Effector memory CD8-positive, alpha-beta T cell (primary cell): ENCODE measurements around the gene CADM3.

Experiments
- ATAC-seq: fragments of 150-1000 bp; cut with Tn5 transposase; replicated peaks from 2 replicates; pipeline ENCODE4 v1.10.0; 2021; ENCODE audit warnings: mild to moderate bottlenecking, moderate library complexity
- DNase-seq, 3 experiments: peaks; one replicate each; pipeline ENCODE4 v3.0.0; 2021
- H3K27ac Mint-ChIP-seq, 2 donors: one replicate each; pipeline ENCODE4 v1.8.0; 2022; ENCODE audit warnings: mild to moderate bottlenecking in 2 of 2, mixed read lengths in 2 of 2, moderate library complexity in 2 of 2
- H3K27me3 Mint-ChIP-seq, 2 donors: one replicate each; pipeline ENCODE4 v1.8.0; 2022; ENCODE audit warnings: mixed read lengths in 2 of 2
- H3K36me3 Mint-ChIP-seq: one replicate; pipeline ENCODE4 v1.8.0; 2022; ENCODE audit warnings: mild to moderate bottlenecking, moderate library complexity, mixed read lengths; ENCODE audit not compliant: insufficient read depth
- H3K4me1 Mint-ChIP-seq, 2 donors: one replicate each; pipeline ENCODE4 v1.8.0; 2022; ENCODE audit warnings: low read depth in 2 of 2, mixed read lengths in 2 of 2
- H3K4me3 Mint-ChIP-seq, 2 donors: one replicate each; pipeline ENCODE4 v1.8.0; 2022; ENCODE audit warnings: mild to moderate bottlenecking in 2 of 2, mixed read lengths in 2 of 2, moderate library complexity in 2 of 2
- H3K9me3 Mint-ChIP-seq, 2 donors: one replicate each; pipeline ENCODE4 v1.8.0; 2022; ENCODE audit warnings: mixed read lengths in 2 of 2

The CADM3 gene

DNA sequence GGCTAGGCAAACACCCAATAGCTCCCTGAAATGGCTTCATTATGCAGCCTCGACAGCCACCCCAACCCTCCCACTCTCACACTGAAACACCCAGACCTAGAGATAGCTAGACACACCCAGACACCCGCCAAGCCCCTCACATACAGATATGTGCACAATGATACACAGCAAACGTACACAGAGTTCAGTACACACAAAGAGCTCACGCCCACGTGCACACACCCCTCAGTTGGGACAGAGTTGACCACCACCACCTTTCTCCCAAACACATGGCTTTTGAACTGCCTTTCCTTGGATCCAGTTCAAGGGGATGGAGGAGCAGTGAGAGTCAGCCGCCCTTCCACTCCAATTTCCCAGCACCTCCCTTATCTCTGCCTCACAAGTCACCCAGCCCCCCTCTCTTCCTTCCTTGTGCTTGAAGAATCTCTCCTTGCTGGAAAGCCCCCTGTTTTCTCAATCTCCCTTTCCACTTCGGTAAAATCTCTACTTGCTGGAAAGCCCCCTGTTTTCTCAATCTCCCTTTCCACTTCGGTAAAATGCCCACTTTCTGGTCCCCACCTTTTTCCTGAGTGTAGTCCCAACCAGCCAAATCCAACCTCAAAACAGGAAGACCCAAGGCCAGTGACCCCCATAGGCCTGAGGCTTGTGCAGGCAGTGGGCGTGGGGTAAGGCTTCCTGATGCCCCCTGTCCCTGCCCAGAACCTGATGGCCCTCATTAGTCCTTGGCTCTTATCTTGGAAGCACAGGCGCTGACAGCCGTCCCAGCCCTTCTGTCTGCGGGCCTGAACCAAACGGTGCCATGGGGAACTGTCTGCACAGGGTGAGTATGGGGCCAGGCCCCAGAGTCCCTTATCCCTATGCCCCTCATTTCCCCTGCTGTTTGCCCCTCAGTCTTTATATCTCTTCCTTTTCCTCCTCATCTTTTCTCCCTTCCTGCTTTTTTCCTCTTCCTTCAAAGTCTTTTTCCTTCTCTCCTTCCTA is 33.0 kb downstream of the CADM3 start, which contains the start of gene ACKR1:
TSS of gene ACKR1 (plus strand) at position 715 of the 981 bp plus-strand sequence. CDS start at position 800, 85 bp downstream.
- H3K27ac Mint-ChIP-seq = no peak within 1 kb of the TSS
- H3K36me3 Mint-ChIP-seq = no peaks in the 10 kb centered on the region
- no peaks in the 10 kb centered on the region for H3K9me3 Mint-ChIP-seq
- H3K27me3 Mint-ChIP-seq = peaks cover 90 to 100% of the 10 kb centered on the region in 2 donors
- H3K4me3 Mint-ChIP-seq = no peak within 1 kb of the TSS
- DNase-seq (no peak), ATAC-seq (no peak)
- H3K4me1 Mint-ChIP-seq = no peaks in the 10 kb centered on the region

- H3K27ac Mint-ChIP-seq = no peak overlapping the region
- DNase-seq (no peak), ATAC-seq (no peak)
- H3K4me1 Mint-ChIP-seq = no peaks in the 10 kb centered on the region
- peaks cover 87 to 100% of the 10 kb centered on the region in 2 donors for H3K27me3 Mint-ChIP-seq
- H3K4me3 Mint-ChIP-seq = no peak overlapping the region
- no peaks in the 10 kb centered on the region for H3K9me3 Mint-ChIP-seq
- no peaks in the 10 kb centered on the region for H3K36me3 Mint-ChIP-seq
These were observed 33.8 kb downstream of the CADM3 start for GRCh38 chr1:159205225-159205624.

GRCh38 chr1:159206110-159206509 is 34.7 kb downstream of the CADM3 start:
- Mint-ChIP-seq H3K4me3 (no peak overlapping the region), H3K4me1 (no peaks in the 10 kb centered on the region), H3K27me3 (peaks cover 89 to 99% of the 10 kb centered on the region in 2 donors), H3K36me3 (no peaks in the 10 kb centered on the region), H3K27ac (no peak overlapping the region), H3K9me3 (no peaks in the 10 kb centered on the region)
- no peak for DNase-seq
- ATAC-seq = no peak

DNA sequence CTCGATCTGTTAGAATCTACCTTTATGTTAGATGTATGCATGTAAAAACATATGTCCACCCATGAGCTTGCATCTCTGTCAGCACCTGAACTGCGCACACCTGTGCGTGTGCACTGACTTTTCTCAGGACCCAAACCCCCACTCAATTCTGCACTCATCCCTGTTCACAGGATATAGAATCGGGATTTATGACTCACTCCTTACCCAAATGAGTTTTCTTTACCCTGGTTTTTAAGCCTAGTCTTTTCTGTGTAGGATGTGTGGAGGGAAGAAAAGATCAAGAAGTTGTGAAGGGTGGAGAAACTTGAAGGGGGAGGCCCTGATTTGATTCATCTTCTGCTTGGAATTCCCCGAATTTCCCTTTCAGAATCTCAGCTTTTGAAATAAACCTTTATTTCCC is 35.7 kb downstream of the CADM3 start:
- H3K27me3 Mint-ChIP-seq = peaks cover 89 to 99% of the 10 kb centered on the region in 2 donors

DNA sequence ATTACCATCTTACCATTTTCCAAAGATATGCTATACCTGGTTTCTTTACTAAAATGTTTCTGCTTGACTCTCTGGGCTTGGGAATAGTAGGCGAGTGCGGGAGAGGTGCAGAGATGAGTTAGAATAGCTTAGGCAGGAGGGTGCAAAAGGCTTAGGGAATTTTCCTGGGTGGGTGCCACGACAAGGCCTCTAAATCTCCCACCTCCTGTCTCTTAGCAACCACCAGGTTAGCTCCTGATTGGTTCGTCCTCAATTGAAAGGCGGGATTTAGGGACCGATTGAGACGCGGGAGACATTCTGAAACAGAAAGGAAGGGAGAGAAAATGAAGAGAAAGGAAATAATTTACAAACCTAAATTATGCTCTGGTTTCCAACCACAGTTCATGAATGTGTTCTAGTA is 36.4 kb downstream of the CADM3 start:
- ATAC-seq (no peak), DNase-seq (no peak)
- H3K4me3 Mint-ChIP-seq = no peak overlapping the region
- H3K36me3 Mint-ChIP-seq = no peaks in the 10 kb centered on the region
- H3K27ac Mint-ChIP-seq = no peak overlapping the region
- no peaks in the 10 kb centered on the region for H3K4me1 Mint-ChIP-seq
- H3K9me3 Mint-ChIP-seq = no peaks in the 10 kb centered on the region
- H3K27me3 Mint-ChIP-seq = peaks cover 88 to 99% of the 10 kb centered on the region in 2 donors

More for the DNA sequence above, 35.7 kb downstream of the CADM3 start:
- no peaks in the 10 kb centered on the region for H3K9me3 Mint-ChIP-seq
- H3K36me3 Mint-ChIP-seq = no peaks in the 10 kb centered on the region
- no peak overlapping the region for H3K4me3 Mint-ChIP-seq
- H3K27ac Mint-ChIP-seq = no peak overlapping the region
- no peak for DNase-seq
- no peak for ATAC-seq
- no peaks in the 10 kb centered on the region for H3K4me1 Mint-ChIP-seq

DNA sequence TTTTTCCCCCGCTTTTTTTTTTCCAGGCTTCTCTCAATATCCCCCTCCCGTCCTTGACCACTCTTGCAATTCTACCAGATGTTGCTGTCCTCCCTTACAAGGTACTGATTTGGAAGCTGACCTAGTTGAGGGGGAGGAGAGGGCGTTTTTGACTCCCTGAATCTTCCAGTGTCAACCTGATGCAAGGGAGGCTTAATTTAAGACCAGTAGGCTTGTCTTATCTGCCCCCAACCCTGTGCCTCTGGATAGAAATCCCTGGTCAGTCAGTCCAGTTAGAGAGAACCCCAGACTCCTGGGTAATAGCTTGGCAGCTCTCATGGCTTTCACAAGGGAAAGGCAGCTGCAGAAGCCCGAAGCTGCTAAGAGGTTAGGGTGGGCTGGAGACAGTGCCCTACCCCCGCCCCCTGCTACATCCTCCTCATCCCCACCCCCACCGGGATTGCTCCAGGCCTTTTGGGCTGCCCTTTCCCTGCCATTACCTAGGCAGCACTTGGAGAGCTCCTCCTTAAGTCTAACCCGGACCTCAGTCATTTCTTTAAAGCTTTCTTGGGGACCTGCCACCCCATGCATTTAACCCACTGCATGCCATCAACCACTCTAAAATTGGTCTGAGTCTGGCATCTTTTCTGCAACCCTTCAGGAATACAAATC is 36.9 kb downstream of the CADM3 start:
- H3K36me3 Mint-ChIP-seq = no peaks in the 10 kb centered on the region
- DNase-seq = no peak
- H3K27ac Mint-ChIP-seq = no peak overlapping the region
- H3K4me1 Mint-ChIP-seq = no peaks in the 10 kb centered on the region
- H3K27me3 Mint-ChIP-seq = peaks cover 87 to 99% of the 10 kb centered on the region in 2 donors
- no peak for ATAC-seq
- no peak overlapping the region for H3K4me3 Mint-ChIP-seq
- no peaks in the 10 kb centered on the region for H3K9me3 Mint-ChIP-seq

DNA sequence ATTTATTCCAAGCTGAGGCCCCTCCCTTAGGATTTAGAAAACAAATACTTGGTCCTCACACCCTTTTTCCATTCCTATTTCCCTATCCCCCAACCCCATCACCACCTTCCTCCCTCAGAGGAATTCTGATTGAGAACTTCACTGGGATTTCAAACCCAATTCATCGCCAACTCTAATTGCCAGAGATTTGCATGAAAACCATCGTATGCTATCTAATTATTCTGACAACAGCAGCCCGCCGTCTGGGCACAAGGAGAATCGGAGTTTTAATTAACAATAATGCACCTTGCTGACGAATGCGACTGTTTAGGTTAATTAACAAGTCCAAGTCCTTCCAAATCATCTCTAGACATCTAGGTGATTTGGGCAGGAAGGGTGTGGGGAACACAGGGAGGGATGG is 37.6 kb downstream of the CADM3 start:
- Mint-ChIP-seq H3K27me3 (peaks cover 91 to 95% of the 10 kb centered on the region in 2 donors), H3K27ac (no peak overlapping the region), H3K4me1 (no peaks in the 10 kb centered on the region), H3K36me3 (no peaks in the 10 kb centered on the region), H3K4me3 (no peak overlapping the region), H3K9me3 (no peaks in the 10 kb centered on the region)
- DNase-seq = no peak
- no peak for ATAC-seq

DNA sequence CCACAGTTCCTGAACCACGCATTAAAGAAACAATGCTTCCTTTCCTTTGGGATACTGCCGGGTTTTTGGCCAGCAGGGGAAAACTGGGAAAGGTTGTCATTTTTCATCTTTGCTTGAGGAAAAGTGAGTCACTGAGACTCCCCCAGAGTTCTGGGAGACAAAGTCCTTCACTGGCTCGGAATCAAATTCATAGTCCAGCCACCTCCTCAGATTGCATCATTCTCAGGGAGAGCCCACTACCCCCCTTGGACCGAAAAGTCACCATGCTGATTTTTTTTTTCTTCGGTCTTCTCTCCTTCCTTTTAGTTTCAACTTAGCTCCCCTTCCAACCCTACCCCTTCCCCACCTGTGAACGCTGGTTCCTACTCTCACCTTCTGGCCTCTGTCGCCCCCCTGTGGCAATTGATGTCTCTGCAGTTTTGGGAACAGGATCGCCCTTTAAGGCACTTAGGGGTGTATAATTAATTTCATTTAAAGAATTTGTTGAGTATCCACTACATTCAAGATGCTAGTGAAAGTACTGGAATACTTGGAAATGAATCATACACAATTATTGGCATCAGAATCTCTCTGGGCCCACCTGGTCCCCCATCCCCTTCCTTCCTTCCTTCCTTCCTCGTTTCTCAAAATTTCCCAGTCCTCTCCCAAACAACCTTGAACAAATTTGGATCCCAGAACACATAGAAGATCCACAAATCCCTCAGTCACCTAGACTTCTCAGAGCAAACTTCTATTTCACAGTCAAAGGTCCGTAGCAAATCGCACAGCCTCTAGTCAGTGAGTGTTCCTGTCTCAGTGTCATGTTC is 40.1 kb downstream of the CADM3 start:
- no peak overlapping the region for H3K27ac Mint-ChIP-seq
- ATAC-seq (no peak), DNase-seq (peak; percentile 33 to 45 (median 33))
- no peaks in the 10 kb centered on the region for H3K36me3 Mint-ChIP-seq
- H3K4me3 Mint-ChIP-seq = no peak overlapping the region
- H3K9me3 Mint-ChIP-seq = no peaks in the 10 kb centered on the region
- no peaks in the 10 kb centered on the region for H3K4me1 Mint-ChIP-seq
- H3K27me3 Mint-ChIP-seq = peaks cover 88 to 93% of the 10 kb centered on the region in 2 donors

DNA sequence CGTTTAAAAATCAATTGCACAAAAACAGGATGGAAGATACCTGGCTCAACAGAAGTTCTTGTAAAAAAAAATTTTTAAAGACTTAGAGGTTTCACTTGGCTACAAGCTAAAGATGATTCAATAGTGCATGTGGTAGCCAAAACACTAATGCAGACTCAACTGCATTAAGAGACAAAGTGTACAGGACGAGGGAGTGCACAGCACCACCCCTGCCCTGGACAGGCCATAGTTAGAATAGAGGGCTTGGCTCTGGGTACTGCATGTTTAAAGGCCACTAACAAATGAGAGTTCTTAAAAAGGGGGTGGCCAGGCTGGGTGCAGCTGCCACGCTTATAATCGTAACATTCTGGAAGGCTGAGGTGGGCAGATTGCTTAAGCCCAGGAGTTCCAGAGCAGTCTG is 41.2 kb downstream of the CADM3 start:
- ATAC-seq (no peak), DNase-seq (no peak)
- no peaks in the 10 kb centered on the region for H3K36me3 Mint-ChIP-seq
- H3K27me3 Mint-ChIP-seq = peaks cover 88 to 93% of the 10 kb centered on the region in 2 donors
- no peak overlapping the region for H3K27ac Mint-ChIP-seq
- no peaks in the 10 kb centered on the region for H3K9me3 Mint-ChIP-seq
- H3K4me3 Mint-ChIP-seq = no peak overlapping the region
- no peaks in the 10 kb centered on the region for H3K4me1 Mint-ChIP-seq

DNA sequence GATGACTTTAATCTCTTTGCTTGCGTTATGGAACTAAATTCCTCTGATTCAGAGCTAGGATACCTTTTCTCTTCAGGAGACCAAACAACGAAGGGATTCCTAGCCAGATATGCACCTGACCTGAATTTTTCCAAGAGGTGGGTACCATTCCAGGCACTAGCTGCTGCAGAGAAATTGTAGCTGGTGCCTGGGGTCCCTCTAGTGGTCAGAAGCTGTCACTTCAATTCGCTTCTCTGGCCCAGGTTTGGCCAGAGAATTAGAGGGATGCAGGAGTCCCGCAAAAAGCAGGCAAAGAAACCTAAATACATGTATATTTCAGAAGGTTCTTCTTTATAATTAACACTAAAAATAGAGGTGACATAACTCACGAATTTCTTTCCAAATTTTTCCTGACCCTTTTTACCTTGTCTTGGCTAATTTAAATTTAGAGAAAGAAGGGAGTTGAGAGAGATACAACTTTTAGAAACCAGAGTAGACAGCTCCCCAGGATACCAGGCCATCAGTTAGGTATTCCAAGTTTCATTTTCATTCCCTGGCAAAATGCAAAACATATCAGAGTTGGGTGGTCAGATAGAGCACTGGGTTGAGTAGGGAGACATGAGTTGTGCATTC is 42.8 kb downstream of the CADM3 start:
- peak; percentile 6 to 25 (median 14) for DNase-seq
- Mint-ChIP-seq H3K9me3 (no peaks in the 10 kb centered on the region), H3K27ac (no peak overlapping the region), H3K4me1 (no peaks in the 10 kb centered on the region), H3K4me3 (no peak overlapping the region), H3K27me3 (peaks cover 80 to 93% of the 10 kb centered on the region in 2 donors), H3K36me3 (peaks cover 2% of the 10 kb centered on the region)
- no peak for ATAC-seq

DNA sequence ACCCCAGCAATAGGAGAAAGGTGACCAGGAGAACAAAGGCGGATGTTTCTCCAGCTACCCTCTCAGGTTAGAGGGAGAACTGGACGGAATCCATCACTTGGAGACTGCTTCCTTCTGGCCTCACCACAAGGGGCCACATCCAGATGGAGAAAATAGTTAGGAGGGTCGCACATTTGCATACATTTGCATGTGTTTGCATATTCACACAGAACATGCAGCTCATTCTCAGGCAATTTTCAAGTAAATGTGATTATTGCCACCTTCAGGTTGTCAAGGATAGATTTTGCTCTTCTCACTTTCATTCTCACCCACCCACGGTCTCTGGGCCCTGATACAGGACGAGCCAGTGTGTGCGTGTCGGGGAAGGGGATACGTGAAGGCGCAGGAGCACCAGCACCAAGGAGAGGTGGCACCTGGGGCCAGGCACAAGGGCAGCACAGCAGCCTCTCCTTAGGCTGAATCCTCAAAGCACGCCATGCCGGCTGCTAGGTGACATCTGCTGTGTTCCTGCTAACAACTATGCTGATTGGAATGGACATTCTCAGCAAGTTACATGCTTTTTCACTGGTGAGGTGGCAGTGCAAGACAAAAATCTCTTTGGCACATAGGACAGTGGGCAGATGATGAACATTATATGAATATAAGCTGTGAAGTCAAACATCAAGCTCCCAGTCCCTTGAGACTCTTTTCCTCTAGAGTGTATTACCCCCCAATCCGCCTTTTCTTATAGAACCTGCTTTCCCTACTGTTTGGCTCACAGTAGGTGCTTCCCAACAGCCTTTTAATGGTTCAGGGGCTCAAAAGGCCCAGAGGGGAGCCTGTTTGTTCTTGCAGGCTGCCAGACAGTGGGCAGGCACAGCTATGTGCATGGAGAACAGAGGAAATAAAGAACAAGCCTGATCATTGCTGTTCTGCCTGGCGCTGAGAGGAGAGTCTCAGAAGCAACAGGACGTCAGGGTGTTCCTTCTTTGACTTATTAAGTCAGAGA is 47.5 kb downstream of the CADM3 start:
- Mint-ChIP-seq H3K36me3 (peaks cover 2% of the 10 kb centered on the region), H3K27ac (no peak overlapping the region), H3K4me3 (no peak overlapping the region), H3K9me3 (no peaks in the 10 kb centered on the region), H3K4me1 (no peaks in the 10 kb centered on the region), H3K27me3 (peaks cover 62 to 73% of the 10 kb centered on the region in 2 donors)
- ATAC-seq = no peak
- no peak for DNase-seq
